Measurements from ENCODE around the gene HMCN1. TPM values are rescaled to one million over a fixed set of nuclear protein-coding genes. Genes with fewer than 3 reads are reported as not detected.

The HMCN1 gene
- total RNA-seq, 1 donor from 2014 or later, result 22.2 TPM

- DNase-seq (ENCODE audit: low spot score), result no peak
- Mint-ChIP-seq H3K4me1 (ENCODE audit: unreplicated experiment) (peaks cover 27% of the 10 kb centered on the region), H3K27ac (ENCODE audit: unreplicated experiment) (no peak overlapping the region), H3K27me3 (ENCODE audit: unreplicated experiment) (no peaks in the 10 kb centered on the region), H3K4me3 (ENCODE audit: unreplicated experiment) (no peak overlapping the region), H3K9me3 (ENCODE audit: unreplicated experiment) (no peaks in the 10 kb centered on the region), H3K36me3 (ENCODE audit: low read depth, unreplicated experiment) (no peaks in the 10 kb centered on the region)
- no peak for TF ChIP-seq CTCF (IDR thresholded peaks at IDR 0.05; ENCODE audit: unreplicated experiment)
Measured at GRCh38 chr1:185840880-185841279, 106.7 kb downstream of the HMCN1 start.

- DNase-seq (ENCODE audit: low spot score), result no peak
- H3K4me3 Mint-ChIP-seq (ENCODE audit: unreplicated experiment), result no peak overlapping the region
- no peak for TF ChIP-seq CTCF (IDR thresholded peaks at IDR 0.05; ENCODE audit: unreplicated experiment)
- H3K27ac Mint-ChIP-seq (ENCODE audit: unreplicated experiment), result no peak overlapping the region
- peaks cover 27% of the 10 kb centered on the region for H3K4me1 Mint-ChIP-seq (ENCODE audit: unreplicated experiment)
- H3K27me3 Mint-ChIP-seq (ENCODE audit: unreplicated experiment), result no peaks in the 10 kb centered on the region
- H3K36me3 Mint-ChIP-seq (ENCODE audit: low read depth, unreplicated experiment), result no peaks in the 10 kb centered on the region
- no peaks in the 10 kb centered on the region for H3K9me3 Mint-ChIP-seq (ENCODE audit: unreplicated experiment)
Measured at GRCh38 chr1:185843297-185843869, 109.2 kb downstream of the HMCN1 start.

GRCh38 chr1:185843986-185844385 lies 109.8 kb downstream of the HMCN1 start:
- no peak for TF ChIP-seq CTCF (IDR thresholded peaks at IDR 0.05; ENCODE audit: unreplicated experiment)
- Mint-ChIP-seq H3K4me3 (ENCODE audit: unreplicated experiment) (no peak overlapping the region), H3K27ac (ENCODE audit: unreplicated experiment) (no peak overlapping the region), H3K27me3 (ENCODE audit: unreplicated experiment) (no peaks in the 10 kb centered on the region), H3K36me3 (ENCODE audit: low read depth, unreplicated experiment) (no peaks in the 10 kb centered on the region), H3K9me3 (ENCODE audit: unreplicated experiment) (no peaks in the 10 kb centered on the region), H3K4me1 (ENCODE audit: unreplicated experiment) (peaks cover 22% of the 10 kb centered on the region)
- no peak for DNase-seq (ENCODE audit: low spot score)

- Mint-ChIP-seq H3K27ac (ENCODE audit: unreplicated experiment) (no peak overlapping the region), H3K36me3 (ENCODE audit: low read depth, unreplicated experiment) (no peaks in the 10 kb centered on the region), H3K4me3 (ENCODE audit: unreplicated experiment) (no peak overlapping the region), H3K9me3 (ENCODE audit: unreplicated experiment) (no peaks in the 10 kb centered on the region), H3K27me3 (ENCODE audit: unreplicated experiment) (no peaks in the 10 kb centered on the region), H3K4me1 (ENCODE audit: unreplicated experiment) (peaks cover 14% of the 10 kb centered on the region)
- no peak for TF ChIP-seq CTCF (IDR thresholded peaks at IDR 0.05; ENCODE audit: unreplicated experiment)
- no peak for DNase-seq (ENCODE audit: low spot score)
Measured at GRCh38 chr1:185846672-185847444, 112.7 kb downstream of the HMCN1 start.

- H3K27me3 Mint-ChIP-seq (ENCODE audit: unreplicated experiment), result no peaks in the 10 kb centered on the region
Measured at GRCh38 chr1:185849014-185849413, 114.8 kb downstream of the HMCN1 start.

More at GRCh38 chr1:185849014-185849413, 114.8 kb downstream of the HMCN1 start:
- Mint-ChIP-seq H3K9me3 (ENCODE audit: unreplicated experiment) (no peaks in the 10 kb centered on the region), H3K4me1 (ENCODE audit: unreplicated experiment) (peaks cover 5% of the 10 kb centered on the region), H3K4me3 (ENCODE audit: unreplicated experiment) (no peak overlapping the region), H3K36me3 (ENCODE audit: low read depth, unreplicated experiment) (no peaks in the 10 kb centered on the region), H3K27ac (ENCODE audit: unreplicated experiment) (no peak overlapping the region)
- no peak for DNase-seq (ENCODE audit: low spot score)
- no peak for TF ChIP-seq CTCF (IDR thresholded peaks at IDR 0.05; ENCODE audit: unreplicated experiment)

Data from endothelial cell (in vitro differentiated cells).